SIG-M5 treated with dmso at 0.1 percent for 504 hours (cell line): ENCODE results near the gene NCCRP1.

Experiments used
- DNase-seq: peaks from one replicate; lab custom pipeline; 2025; ENCODE audit not compliant: unreplicated experiment; lab: John Stamatoyannopoulos, UW

Gene NCCRP1

DNA sequence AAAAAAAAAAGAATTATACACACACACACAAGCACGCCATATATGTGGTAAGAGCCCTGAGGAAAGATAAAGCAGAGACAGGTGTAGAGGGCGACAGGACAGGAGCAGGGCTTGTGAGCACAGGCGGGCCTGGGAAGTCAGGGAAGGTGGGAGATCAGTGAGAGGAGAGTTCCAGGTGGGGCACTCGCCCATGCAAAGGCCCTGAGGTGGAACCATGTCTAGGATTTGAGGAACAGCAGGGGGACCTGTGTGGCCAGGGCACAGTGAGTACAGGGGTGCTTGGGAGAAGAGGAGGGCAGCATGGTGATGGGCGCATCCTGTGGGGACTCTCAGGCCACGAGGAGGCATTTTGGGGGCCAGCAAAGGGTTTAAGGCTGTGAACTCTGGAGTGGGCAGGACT is 32.5 kb upstream of the NCCRP1 start:
- no peak for DNase-seq

DNA sequence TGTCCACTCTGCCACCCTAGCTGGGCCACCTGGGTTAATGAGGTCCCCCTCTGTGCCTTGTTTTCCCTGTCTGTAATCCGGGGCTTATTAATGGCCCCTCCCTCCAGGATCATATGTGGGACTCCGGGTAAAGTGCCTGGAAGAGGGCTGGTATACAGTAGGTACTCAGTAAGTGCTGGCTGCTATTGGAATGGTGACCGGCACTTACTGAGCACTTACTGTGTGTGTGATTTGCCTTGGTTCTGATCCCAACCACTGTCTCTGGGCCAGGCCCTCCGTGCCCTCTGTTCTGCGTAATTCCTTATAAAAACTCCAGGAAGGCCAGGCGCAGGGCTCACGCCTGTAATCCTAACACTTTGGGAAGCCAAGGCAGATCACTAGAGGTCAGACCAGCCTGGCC is 30.9 kb upstream of the NCCRP1 start:
- DNase-seq: no peak

DNA sequence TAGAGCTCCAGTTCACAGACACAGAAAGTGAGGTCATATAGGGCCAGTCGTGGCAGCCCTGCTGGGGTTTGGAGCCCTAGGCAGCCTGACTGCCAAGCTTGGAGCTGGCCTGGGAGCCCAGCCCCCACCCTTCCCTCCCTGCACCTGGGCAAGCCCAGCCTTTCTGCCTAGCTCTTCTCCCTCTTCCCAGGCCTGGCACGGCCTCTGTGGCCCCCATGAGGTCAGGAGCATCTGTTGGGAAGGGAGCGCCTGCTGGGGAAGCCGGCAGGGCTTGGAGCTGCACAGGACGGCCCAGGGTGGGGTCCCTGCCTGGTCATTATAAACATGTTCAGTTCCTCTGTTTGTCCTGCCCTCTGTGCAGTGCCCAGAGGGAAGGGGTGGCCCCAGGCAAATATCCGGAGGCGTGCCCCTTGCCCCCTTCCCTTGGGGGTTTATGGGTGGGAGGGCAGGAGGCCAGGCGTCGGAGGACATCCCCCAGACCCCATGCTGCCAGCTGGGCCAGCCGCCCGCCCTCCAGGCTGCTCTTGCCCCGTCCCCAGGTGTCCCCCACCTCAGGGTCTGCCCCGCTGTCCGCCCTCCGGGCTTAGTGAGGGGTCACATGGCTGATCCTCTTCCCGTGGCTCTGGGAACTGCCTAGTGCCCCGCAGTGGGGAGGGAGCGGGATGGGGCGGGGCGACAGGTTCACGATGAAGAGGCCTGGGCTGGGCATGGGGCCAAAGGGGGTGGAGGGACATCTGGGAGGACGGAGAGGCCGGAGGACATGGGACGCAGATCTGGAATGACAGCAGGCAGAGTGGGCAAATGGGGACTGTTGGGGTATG is 30.0 kb upstream of the NCCRP1 start:
- DNase-seq: peak; percentile 30

DNA sequence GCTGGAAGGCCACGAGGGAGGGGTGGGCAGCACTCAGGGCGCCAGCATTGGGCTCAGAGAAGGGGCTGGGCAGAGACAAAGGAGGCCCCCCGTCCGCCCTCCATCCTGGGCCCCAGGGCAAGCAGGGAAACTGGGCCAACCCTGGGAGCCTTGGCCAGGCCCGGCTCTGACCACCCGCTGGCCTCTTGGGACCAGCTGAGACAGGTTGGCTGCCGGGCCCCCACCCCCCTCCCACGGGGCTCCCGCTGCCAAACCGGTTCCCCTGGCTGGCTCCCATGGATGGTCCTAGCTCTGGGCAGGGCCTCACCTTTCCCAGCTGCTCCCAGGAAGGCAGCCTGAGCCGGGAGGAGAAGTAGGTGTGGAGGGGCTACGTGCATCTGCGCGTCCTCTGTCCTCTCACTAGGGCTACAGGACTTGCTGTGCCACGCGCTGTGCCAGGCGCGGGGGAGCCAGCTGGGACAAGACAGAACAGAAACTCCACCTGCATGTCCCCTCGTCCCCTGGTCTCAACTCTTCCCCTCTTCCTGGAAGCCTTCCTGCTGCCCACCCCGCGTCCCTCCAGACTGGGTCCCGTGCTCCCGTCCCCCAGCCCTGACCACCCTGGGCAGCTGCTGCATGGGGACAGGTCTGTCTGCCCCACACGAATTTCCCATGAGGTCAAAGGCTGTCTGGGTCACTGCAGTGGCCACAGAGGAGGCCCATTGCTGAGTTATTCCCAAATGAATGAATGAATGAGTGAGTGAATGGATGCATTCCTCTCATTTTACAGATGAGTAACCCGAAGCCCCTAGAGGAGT is 29.1 kb upstream of the NCCRP1 start:
- peak; percentile 9 for DNase-seq

DNA sequence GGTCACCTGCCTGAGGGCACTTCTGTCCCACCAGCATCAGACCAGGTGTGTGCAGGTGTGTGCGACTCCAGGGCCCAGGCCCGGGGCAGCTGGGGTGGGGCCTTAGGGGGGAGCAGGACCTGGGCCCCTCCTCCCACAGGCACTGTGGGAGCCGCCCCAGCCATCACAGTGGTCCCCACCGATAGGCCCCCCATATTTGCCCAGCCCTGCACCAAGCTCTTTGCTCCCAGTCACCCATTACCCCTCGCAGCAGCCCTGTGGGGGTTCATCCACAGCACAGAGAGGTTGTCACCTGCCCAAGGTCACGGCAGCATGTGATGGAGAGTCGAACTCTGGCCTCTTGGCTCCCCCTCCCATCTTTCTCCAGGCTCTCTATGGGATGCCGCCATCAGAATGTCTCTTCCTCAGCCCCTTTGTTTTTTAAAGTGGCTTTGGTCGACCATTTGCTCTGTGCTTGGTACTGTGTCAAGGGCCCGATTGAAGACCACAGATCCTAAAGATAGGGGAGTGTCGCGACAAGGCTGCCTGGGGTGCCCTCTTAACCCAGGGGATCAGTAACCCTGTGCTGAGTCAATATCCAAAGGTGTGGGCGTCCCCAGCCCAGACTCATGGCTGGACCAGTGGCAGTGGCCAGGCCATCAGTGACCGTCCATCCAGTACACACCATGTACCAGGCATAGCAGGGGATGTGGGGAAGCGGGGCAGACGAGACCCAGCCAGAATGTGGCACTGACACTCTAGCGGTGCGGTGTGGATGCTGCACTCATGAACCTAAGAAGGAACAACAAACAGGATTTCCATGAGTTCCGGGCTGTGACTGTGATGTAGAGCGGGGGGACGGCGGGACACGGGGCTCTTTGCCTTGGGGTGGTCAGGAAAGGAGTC is 28.3 kb upstream of the NCCRP1 start:
- DNase-seq: no peak

DNA sequence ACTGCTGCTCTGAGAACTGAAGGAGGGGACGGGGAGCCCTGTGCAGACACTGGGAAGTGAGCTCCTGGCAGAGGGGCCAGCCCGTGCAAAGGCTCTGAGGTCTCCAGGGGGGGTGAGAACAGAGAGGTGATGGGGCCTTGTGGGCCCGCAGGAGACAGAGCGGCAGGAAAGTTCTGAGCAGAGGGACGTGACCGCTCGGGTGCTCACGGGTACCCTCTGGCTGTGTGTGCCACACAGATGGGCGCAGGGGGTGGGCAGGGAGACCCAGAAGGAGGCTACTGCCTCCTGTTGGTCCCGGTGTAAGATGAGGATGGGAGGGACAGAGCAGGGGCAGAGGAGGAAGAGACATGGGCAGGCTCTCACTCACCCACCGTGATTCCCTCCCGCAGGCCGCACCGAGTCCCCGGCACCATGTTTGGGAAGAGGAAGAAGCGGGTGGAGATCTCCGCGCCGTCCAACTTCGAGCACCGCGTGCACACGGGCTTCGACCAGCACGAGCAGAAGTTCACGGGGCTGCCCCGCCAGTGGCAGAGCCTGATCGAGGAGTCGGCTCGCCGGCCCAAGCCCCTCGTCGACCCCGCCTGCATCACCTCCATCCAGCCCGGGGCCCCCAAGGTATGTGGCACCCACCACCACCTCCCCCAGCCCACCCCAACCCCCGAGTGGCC is 27.5 kb upstream of the NCCRP1 start:
- DNase-seq: no peak

DNA sequence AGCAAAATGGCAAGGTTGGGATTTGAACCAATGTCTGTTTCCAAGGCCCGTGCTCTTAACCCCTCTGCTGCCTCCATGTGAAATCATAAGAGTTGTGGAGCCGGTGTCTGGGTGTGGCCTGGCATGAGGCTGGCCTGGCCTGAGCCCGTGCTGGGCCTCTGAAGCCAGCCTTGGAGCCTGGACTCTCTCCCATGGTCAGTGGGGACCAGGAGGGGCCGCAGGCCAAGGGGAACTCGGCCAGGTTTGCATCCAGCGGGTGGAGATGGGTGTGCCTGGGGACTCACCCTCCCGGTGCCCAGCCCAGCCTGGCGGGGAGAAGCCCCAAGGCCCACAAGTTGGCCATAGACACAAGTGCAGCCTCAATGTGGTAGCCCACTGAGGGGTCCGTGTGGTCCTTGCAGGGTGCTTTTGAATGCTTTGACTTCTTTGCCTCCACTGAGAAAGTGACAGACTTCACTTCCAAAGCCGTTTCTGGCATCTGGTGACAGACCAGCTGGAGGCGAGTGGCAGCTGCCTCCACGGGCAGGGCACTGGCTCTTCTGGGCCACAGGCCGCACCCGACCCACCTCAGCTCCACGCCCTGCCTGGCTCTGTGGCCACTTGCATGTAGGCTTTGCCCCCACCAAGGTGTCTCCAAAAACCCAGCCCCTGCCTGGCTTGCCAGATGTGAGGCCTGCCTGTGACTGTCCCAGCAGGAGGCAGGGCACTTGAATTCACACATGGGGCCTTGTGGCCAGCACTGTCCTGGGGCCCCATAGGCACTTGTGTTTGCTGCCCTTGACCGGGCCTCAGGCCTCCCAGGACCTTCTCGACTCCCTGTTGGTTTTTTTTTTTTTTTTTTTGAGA is 26.2 kb upstream of the NCCRP1 start:
- no peak for DNase-seq

DNA sequence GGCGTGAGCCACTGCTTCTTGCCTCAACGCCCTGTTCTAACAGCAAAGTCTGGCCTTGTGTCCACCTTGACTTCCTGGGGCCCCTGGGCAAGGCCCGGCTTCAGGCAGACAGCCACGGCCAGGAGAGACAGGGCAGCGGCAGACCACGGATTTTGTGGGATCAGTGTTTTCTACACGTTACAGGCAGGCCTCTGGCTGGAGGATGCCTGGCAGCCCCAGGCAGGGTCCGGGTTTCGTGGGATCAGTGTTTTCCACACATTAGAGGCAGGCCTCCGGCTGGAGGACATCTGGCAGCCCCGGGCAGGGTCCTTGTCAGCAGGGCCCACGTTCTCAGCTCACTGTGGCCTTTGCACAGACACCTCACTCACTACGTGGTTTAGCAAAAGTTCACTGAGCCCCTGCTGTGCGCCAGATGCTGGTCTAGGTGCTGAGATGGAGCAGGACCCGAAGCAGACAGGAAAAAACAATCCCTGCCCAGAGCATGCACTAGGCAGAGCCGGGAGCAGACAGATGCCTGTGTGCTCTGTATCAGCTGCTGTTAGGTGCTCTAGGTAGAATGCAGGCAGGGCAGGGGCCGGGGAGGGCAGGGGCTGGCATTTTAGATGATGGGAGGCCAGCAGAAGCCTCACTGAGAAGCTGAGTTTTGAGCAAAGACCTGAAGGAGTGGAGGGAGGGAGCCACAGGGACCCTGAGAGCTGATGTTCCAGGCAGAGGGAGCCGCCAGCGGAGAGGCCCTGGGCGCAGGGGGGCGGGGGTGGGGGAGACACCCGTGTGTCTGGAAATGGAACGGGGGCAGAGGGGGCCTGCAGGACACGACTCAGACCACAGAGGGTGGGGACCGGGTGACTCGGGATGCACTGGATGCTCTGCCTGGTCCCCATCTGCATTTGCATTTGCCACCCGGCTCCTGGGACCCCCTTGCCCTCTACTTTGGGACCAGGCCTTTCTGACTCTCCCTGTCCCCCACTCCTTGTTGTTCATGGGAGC is 25.0 kb upstream of the NCCRP1 start:
- no peak for DNase-seq

DNA sequence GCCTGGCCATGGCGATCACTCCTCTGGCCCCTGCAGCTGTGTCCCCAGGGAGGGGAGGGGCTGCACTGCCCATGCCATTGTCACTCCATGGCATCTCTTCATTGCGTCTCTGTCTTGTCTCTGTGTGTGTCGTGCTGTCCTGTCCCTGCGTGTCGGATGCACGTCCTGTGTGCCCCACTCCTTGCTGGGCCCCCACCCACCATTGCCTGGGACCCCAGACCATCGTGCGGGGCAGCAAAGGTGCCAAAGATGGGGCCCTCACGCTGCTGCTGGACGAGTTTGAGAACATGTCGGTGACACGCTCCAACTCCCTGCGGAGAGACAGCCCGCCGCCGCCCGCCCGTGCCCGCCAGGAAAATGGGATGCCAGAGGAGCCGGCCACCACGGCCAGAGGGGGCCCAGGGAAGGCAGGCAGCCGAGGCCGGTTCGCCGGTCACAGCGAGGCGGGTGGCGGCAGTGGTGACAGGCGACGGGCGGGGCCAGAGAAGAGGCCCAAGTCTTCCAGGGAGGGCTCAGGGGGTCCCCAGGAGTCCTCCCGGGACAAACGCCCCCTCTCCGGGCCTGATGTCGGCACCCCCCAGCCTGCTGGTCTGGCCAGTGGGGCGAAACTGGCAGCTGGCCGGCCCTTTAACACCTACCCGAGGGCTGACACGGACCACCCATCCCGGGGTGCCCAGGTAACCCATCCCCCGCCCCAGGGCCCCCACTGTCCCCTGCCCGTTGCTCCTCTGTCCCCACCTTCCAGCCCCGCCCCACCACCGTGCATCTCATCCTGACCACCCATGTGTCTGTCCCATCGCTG is 23.9 kb upstream of the NCCRP1 start:
- DNase-seq: no peak

DNA sequence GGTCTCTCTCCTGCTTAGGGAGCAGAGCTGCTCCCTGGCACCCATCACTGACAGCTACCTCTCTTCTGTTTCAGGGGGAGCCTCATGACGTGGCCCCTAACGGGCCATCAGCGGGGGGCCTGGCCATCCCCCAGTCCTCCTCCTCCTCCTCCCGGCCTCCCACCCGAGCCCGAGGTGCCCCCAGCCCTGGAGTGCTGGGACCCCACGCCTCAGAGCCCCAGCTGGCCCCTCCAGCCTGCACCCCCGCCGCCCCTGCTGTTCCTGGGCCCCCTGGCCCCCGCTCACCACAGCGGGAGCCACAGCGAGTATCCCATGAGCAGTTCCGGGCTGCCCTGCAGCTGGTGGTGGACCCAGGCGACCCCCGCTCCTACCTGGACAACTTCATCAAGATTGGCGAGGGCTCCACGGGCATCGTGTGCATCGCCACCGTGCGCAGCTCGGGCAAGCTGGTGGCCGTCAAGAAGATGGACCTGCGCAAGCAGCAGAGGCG is 23.2 kb upstream of the NCCRP1 start:
- DNase-seq: no peak

DNA sequence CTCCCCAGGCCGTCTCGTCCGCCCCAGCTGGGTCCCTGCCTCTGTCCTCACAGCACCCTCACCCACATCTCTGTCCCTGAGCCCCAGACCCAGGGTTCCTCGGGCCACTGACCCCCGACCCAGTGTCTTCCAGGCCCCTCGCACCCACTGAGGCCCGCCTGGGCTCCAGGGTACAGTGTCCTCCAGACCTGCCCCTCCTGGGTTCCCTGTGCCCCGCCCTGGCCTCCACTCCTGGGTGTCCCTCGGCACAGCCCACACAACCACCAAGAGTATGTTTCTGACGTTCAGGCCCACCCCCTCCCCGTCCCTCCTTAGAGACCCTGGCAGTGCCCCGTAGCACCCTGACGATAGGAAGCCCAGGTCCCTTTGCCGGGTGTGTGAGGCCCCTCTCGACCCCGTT is 22.6 kb upstream of the NCCRP1 start:
- no peak for DNase-seq

DNA sequence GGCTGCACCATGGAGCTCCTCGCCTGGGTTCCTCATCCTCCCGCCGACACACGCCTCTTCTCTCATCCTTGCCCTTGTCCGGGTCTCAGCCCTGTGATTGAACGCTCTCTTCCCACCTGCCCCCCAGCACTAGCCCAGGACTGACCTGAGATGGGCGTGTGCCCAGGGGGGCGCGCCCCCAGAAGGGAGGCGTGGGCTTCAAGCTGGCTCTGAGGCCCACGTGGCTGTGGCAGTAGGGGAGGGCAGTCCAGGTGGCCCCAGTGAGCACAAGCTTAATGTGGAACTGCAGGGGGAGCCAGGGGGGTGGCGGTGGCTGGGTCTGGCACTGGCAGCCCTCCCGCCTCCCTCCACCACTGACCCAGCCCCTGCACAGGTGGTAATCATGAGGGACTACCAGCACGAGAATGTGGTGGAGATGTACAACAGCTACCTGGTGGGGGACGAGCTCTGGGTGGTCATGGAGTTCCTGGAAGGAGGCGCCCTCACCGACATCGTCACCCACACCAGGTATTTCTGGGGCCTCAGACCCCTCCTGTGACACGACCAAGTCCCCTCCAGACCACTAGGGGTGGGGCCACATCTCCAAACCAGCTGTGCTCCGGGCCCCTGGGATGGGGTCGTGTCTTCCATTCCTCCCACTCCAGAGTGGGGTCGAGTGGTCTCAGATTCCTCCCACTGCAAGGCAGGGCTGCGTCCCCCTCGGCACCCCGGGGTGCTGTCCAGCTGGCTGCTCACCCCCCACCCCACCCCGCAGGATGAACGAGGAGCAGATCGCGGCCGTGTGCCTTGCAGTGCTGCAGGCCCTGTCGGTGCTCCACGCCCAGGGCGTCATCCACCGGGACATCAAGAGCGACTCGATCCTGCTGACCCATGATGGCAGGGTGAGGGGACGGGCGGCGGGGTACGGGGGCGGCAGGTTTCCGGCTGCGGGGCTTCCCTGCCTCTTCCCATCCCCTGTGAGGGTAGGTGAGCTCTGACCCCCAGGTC is 21.9 kb upstream of the NCCRP1 start:
- no peak for DNase-seq

DNA sequence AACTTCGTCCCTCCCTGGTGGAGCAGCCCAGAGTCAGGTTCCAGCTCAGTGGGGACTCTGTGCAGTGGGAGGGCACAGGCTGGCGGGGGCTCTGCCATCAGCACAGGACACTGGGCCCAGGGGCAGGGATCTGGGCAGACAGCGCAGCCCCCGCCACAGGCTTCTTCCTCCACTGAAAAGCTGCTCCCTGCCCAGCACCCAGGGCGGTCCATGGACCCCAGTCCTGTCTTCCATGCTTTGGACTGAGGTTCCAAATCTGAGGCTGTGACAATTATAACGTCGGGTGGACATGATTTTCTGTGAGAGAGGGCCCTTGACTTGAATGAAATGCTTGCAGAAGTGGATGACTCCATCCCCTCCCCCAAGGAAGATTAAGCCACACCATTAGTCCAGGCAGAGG is 21.2 kb upstream of the NCCRP1 start:
- DNase-seq: no peak

DNA sequence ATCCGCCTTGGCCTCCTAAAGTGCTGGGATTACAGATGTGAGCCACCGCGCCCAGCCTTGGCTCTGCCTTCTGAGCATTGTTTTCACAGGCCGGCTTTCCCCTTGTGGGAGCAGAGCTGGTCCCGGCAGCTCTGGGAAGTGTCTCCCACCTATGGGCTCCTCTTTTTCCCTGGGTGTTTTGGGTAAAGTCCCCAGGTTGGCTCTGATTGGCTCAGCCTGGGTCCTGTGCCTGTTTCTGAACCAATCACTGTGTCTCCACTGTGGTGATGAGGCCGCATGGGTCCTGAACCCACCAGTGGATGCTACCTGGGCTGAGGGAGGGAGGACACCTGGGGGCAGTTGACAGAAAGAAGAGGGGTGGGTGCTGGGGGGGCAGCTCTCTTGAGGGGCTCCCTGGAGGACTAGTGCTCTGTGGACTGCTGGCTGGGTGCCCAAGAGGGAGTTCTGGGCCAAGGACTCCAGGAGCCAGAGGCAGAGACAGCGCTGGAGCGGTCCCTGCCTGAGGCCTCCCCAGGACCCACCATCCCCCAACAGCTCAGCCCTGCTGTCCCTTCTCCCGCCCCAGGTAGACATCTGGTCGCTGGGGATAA is 19.6 kb upstream of the NCCRP1 start:
- DNase-seq: no peak

DNA sequence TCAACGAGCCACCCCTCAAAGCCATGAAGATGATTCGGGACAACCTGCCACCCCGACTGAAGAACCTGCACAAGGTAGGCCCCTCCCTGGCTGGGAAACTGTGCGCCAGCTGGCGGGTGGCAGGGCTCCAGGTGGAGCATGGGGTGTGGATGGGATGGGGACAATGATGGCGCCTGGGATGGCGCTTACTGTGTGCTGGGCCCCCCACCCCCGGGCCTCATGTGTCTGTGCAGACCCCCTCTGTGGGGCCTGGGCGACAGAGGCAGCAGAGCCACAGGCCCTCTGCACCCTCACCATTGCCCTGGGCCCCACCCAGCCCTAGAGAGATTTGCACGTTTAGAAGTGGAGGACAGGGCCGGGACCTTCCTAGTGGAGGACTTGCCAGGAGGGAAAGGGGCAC is 19.0 kb upstream of the NCCRP1 start:
- DNase-seq: no peak

DNA sequence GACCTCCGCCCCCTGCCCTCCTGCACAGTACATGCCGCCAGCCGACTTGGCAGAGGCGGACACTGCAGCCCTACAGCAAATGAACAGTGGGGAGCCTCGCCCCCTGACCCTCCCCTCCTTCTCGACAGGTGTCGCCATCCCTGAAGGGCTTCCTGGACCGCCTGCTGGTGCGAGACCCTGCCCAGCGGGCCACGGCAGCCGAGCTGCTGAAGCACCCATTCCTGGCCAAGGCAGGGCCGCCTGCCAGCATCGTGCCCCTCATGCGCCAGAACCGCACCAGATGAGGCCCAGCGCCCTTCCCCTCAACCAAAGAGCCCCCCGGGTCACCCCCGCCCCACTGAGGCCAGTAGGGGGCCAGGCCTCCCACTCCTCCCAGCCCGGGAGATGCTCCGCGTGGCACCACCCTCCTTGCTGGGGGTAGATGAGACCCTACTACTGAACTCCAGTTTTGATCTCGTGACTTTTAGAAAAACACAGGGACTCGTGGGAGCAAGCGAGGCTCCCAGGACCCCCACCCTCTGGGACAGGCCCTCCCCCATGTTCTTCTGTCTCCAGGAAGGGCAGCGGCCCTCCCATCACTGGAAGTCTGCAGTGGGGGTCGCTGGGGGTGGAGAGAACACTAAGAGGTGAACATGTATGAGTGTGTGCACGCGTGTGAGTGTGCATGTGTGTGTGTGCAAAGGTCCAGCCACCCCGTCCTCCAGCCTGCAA is 18.3 kb upstream of the NCCRP1 start:
- no peak for DNase-seq
